ENCODE results near the gene TFAP2E.

TFAP2E gene

DNA sequence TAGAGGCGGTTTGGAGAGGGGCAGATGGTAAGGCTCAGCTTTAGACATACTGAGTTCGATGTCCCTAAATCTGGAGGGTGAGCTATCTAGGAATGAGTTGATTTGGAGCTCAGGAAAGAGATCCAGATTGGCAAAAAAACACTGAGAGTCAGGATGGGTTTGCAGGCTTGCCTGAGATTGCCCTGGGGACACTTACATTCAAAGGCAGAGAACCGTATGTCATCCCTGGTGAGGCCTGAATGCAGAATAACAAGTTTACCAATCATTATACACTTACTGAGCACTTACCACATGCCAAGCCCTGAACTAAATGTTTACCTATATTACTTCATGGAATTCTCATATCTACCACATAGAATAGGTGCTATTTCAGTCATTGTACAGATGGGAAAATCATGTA is 27.5 kb downstream of the TFAP2E start (continued):
- TF ChIP-seq CSRNP3 (CRISPR knock-in tag; IDR thresholded peaks at IDR 0.05) (no peak), ZNF8 (CRISPR knock-in tag; IDR thresholded peaks at IDR 0.05) (no peak), PPARA (CRISPR knock-in tag; IDR thresholded peaks at IDR 0.05; ENCODE audit: borderline replicate concordance) (no peak)

GRCh38 chr1:35603468-35603867 is 30.4 kb downstream of the TFAP2E start:
- TF ChIP-seq TCF4 (CRISPR knock-in tag; IDR thresholded peaks at IDR 0.05; ENCODE audit: borderline replicate concordance) (no peak), ZFP30 (CRISPR knock-in tag; IDR thresholded peaks at IDR 0.05) (no peak), ESRRG (CRISPR knock-in tag; IDR thresholded peaks at IDR 0.05) (no peak), ISL1 (CRISPR knock-in tag; IDR thresholded peaks at IDR 0.05) (no peak)
- TF ChIP-seq, protein P1, sequence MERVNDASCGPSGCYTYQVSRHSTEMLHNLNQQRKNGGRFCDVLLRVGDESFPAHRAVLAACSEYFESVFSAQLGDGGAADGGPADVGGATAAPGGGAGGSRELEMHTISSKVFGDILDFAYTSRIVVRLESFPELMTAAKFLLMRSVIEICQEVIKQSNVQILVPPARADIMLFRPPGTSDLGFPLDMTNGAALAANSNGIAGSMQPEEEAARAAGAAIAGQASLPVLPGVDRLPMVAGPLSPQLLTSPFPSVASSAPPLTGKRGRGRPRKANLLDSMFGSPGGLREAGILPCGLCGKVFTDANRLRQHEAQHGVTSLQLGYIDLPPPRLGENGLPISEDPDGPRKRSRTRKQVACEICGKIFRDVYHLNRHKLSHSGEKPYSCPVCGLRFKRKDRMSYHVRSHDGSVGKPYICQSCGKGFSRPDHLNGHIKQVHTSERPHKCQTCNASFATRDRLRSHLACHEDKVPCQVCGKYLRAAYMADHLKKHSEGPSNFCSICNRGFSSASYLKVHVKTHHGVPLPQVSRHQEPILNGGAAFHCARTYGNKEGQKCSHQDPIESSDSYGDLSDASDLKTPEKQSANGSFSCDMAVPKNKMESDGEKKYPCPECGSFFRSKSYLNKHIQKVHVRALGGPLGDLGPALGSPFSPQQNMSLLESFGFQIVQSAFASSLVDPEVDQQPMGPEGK (CRISPR knock-in tag; IDR thresholded peaks at IDR 0.05; ENCODE audit: borderline replicate concordance) = no peak
- ATAC-seq = no peak

GRCh38 chr1:35603941-35604340 is 30.8 kb downstream of the TFAP2E start:
- ATAC-seq = no peak
- TF ChIP-seq ZNF8 (CRISPR knock-in tag; IDR thresholded peaks at IDR 0.05) (no peak), CSDC2 (CRISPR knock-in tag; IDR thresholded peaks at IDR 0.05) (no peak), ISL1 (CRISPR knock-in tag; IDR thresholded peaks at IDR 0.05) (no peak), ZNF70 (CRISPR knock-in tag; IDR thresholded peaks at IDR 0.05) (no peak), POU6F1 (CRISPR knock-in tag; IDR thresholded peaks at IDR 0.05; ENCODE audit: borderline replicate concordance, low read depth) (no peak), PPARA (CRISPR knock-in tag; IDR thresholded peaks at IDR 0.05; ENCODE audit: borderline replicate concordance) (no peak), ZFP3 (CRISPR knock-in tag; IDR thresholded peaks at IDR 0.05) (no peak), TCF4 (CRISPR knock-in tag; IDR thresholded peaks at IDR 0.05; ENCODE audit: borderline replicate concordance) (no peak), ESRRG (CRISPR knock-in tag; IDR thresholded peaks at IDR 0.05) (no peak), ARNTL (CRISPR knock-in tag; IDR thresholded peaks at IDR 0.05; ENCODE audit: borderline replicate concordance, low read depth) (no peak), TSHZ2 (CRISPR knock-in tag; IDR thresholded peaks at IDR 0.05) (no peak)

GRCh38 chr1:35605071-35605866 is 32.2 kb downstream of the TFAP2E start:
- peak; percentile 70 for ATAC-seq
- no peak for TF ChIP-seq SNAI2 (CRISPR knock-in tag; IDR thresholded peaks at IDR 0.05)
- TF ChIP-seq, protein P1 (CRISPR knock-in tag; IDR thresholded peaks at IDR 0.05; ENCODE audit: borderline replicate concordance) = no peak
- no peak for TF ChIP-seq GLIS3 (CRISPR knock-in tag; IDR thresholded peaks at IDR 0.05)
- TF ChIP-seq TSHZ2 (CRISPR knock-in tag; IDR thresholded peaks at IDR 0.05) = no peak
- no peak for TF ChIP-seq ZC3H10 (CRISPR knock-in tag; IDR thresholded peaks at IDR 0.05)
- TF ChIP-seq ARNTL (CRISPR knock-in tag; IDR thresholded peaks at IDR 0.05; ENCODE audit: borderline replicate concordance, low read depth) = no peak
- TF ChIP-seq ZNF70 (CRISPR knock-in tag; IDR thresholded peaks at IDR 0.05) = no peak
- TF ChIP-seq RARB (CRISPR knock-in tag; IDR thresholded peaks at IDR 0.05) = no peak
- no peak for TF ChIP-seq ZNF565 (CRISPR knock-in tag; conservative IDR thresholded peaks at IDR 0.05; ENCODE audit: low read depth)
- no peak for TF ChIP-seq ESRRG (CRISPR knock-in tag; IDR thresholded peaks at IDR 0.05)
- no peak for TF ChIP-seq POU6F1 (CRISPR knock-in tag; IDR thresholded peaks at IDR 0.05; ENCODE audit: borderline replicate concordance, low read depth)
- no peak for TF ChIP-seq PPARA (CRISPR knock-in tag; IDR thresholded peaks at IDR 0.05; ENCODE audit: borderline replicate concordance)
- TF ChIP-seq ZNF8 (CRISPR knock-in tag; IDR thresholded peaks at IDR 0.05) = no peak

Measured in SK-N-SH treated with all-trans-retinoic acid at 6 μM for 48 hours (cell line).